ENCODE results near the gene HMCES.

Gene HMCES

DNA sequence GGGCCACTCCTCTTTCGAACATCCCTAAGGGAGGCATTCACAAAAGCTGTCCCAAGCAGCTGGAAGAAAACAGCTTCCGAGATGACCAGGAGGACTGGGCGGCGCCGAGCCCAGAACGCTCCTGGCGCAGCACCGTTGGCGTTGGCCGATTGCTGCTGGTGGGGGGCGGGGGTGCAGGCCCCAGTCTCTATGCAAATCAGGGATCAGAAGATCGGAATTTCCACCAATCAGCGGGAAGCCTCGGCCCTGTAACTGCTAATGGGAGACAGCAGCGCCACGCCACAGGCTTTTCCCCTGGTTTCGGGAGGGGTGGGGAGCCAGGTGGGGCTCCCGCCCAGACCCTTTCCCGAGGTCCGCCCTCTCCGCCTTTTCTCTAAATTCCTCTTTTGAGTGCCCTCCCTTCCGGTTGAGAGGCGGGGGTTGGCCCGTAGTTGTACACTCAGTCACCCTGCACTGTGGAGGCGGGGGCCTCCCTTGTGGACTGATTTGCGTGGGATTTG lies 27.0 kb downstream of the HMCES start:
- DNase-seq = no peak

GRCh38 chr3:129308636-129309035 lies 30.0 kb downstream of the HMCES start:
- DNase-seq = no peak

DNA sequence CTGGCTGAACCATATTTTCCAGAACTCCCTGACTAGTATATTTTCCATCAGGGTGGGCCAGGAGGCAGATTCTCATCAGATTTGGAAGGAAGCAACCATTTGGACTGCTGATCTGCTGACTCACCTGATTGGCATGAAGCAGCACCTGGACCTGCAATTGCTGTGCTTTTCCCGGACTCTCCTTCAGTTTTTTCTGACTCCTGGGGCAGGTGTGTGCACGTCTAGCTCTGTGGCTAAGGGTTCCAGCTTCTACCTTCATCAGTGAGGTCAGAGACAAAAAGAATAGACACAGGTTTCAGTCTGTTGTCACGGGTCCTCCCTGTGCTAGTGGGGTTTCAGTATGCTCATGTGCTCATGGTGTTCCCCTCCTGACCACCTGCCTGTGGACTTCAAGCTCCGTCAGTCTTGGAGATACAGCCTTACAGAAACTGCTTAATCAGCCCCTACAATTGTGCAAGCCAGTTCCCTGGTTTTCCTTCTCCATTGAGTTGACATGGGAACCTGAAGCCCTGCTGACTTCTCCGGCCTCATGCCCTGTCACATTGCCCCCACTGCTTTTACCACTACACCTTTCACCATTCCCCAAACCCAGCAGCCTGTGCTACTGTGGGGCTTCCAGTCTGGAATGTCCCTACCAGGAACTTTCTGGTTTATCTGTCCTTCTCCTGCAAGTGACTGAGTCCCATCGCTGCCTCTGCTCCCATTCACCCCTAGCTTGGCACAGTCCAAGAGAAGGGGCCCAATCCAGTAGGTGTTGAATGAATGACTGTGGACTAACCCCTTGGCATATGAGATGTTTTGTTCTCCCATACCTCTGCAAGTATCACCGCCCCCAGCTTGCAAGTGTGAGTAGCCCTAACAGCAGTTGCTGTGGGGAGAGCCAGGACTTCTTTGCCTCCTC lies 31.7 kb downstream of the HMCES start:
- no peak for DNase-seq

DNA sequence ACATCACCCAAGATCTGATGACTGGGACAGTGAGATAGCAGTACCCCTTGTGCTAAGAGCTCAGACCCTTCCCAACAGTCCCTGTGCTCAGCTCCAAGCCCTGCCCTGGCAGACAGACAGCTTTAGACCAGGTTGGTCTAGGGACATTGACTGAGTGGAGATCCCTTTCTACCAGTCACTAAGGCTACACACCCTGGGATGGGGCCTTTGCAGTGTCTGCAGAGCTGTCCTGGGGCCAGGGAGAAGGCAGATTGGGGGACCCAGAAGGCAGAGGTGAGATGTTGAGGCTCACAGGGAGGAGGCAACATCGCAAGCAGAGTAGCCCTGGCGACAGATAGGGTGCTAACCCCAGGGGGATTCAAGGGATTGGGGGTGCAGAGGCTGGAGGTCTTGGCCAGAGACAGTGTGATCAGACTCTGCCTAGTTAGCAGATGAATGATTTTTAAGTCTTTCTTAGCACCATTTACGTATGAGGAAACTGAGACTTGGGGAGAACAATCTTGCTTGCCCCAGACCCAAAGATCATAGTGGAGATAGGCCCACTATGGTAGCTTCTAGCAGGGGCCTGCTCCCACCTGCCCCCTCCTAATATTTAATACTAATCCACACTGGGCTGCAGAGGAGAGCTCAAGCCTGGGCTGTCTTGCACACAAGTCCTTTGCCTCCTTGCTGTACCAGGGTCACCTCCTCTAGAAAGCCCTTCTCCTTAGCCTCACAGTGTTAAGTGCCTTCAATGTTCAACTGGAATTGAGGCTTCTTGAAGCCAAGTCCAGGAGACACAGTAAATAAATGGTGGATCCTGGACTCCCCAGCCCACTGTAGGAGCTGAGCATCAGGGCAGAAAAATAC lies 32.6 kb downstream of the HMCES start:
- DNase-seq = no peak

DNA sequence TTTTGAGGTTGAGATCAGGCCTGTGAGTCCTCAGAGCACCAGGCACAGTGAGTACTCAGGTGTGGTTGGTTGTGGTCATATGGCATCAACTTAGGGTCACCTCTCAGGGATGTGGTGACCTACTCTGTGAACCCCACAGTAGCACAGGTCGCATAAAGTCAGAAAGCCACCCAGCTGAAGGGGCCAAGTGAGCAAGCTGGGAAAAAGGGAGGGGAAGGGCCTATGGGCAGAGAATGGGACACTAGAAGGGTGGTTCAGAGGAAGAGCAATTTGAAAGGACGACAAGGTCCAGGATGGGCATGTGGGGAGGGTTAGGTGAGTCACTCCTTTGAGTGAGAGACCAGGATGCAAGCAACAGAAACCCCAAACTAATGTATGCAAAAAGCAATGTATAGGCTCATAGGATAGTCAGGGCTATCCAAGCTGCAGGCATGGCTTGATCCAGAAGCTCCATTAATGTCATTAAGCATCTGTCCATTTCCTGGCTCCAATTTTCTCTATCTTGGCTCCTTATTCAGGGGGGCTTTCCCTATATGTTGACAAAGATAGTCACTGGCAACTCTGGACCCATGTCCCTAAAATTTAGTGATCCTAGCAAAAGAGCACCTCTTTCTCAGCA lies 33.5 kb downstream of the HMCES start:
- DNase-seq = no peak

DNA sequence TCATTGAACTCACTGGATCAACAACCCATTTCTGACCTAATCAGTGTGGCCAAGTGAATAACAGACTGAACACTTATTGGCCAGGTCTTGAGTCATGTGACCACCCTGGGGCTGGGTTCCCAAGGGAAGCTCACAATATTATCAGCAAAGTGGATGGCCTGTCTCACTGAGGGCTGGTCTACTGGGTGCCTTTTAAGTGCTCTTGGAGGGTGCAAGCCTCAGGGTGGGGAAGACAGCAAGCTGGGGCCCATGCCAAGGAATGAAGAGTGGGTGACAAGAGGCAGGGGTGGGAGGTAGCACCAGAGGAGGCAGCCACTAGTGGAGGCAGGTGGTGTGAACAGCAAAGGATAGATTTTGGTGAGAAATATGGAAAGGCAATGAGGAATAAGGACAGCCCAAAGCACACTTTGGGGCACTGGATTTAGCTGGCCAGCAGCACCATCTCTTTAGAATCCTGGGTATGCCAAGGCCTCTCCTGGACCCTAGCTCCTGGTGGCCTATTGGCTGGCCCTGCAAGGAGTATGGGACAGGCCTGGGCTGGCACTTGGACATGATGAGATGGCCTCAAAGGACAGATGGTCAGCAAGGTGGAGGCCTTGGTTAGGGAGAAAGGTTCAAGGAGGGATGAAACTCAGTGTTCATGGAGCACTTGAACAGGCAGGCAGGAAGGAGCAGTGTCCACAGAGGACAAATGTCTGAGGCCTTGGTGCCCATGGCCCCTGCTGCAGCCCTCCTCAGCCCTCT lies 34.2 kb downstream of the HMCES start:
- DNase-seq = no peak

GRCh38 chr3:129313415-129313664 lies 34.7 kb downstream of the HMCES start:
- no peak for DNase-seq

- DNase-seq = no peak
These were observed 35.2 kb downstream of the HMCES start for GRCh38 chr3:129313665-129314385.

GRCh38 chr3:129314386-129315222 lies 35.9 kb downstream of the HMCES start:
- DNase-seq = peak; percentile 39

GRCh38 chr3:129315223-129315997 lies 36.7 kb downstream of the HMCES start:
- peak; percentile 29 for DNase-seq

GRCh38 chr3:129315998-129316247 lies 37.3 kb downstream of the HMCES start:
- DNase-seq = no peak

- DNase-seq = peak; percentile 91
These were observed 37.8 kb downstream of the HMCES start for GRCh38 chr3:129316248-129317013.

- no peak for DNase-seq
These were observed 38.5 kb downstream of the HMCES start for GRCh38 chr3:129317014-129317771.

- DNase-seq = no peak
These were observed 39.2 kb downstream of the HMCES start for GRCh38 chr3:129317848-129318247.

DNA sequence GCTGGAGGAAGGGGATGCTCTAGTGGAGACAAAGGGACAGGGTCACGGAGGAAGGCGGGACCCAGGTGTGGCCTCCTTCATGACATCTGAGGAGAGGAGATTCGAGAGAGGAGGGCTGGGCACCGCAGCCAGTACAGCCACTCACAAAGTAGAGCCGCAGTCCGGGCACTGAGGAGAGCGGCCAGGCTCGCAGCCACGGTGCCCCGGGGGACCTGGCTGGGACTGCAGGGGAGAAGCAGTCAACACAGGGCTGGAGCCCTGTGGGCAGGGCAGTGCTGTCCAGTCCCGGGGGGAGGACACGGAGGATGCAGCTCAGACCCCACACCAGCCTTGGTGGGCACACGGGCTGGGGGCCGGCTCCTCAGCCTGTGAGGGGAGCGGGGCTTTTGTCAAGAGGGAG lies 40.3 kb downstream of the HMCES start:
- DNase-seq = no peak

DNA sequence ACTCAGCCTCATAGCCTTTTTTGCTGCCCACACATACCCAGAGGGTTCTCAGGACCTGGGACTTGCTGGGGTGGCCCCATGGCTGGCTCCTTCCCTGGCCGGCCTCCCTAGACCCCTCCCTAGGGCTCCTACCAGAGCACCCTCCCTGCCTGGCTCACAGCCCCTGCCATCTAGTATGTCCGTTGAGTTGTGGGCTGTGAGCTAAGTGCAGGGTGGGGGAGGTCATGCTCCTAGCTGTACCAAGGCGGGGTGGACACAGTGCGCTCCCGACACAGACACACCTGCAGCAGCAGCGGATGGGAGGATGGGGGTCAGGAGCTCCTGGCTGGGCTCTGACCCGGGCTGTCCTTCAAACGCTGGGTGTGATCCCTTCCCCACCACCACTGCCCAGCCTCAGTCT lies 41.6 kb downstream of the HMCES start:
- no peak for DNase-seq

DNA sequence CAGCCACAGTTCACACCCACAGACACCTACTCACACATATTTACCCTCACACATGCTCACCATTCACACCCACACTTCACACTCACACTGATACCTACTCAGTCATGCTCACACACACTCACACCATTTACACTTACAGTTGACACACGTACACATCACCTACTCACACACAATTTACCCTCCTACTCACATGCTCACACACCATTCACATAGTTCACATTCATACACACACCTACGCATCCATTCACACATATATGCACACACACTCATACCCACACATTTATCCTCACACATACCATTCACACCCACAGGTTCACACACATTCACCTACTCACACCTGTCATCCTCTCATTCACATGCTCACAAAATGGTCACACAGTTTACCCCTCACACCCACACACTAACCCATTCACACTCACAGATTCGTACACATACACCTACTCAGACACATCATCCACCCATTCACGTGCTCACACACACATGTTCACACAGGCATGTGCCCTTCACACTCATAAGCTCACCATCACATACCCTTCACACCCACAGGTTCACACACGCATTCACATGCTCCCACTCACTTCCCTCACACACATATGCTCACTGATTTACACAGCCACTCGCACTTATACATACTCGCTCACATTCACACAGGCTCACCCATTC lies 42.3 kb downstream of the HMCES start:
- no peak for DNase-seq

GRCh38 chr3:129321887-129322286 lies 43.2 kb downstream of the HMCES start:
- DNase-seq = no peak
